ENCODE data around the gene A1BG.
"Not testable (repeated sequence)": the region's sequence is repeated elsewhere in the genome, so short reads cannot be mapped to it uniquely, and the experiment has no call there.

The A1BG gene

GRCh38 chr19:58315580-58315979, 37.7 kb downstream of the A1BG start:
- no peak overlapping the region for H3K4me3 ChIP-seq (ENCODE audit: low read length)
- no peaks in the 10 kb centered on the region for H3K4me1 ChIP-seq (ENCODE audit: low read length)
- peaks cover 10% of the 10 kb centered on the region for H4K20me1 ChIP-seq (ENCODE audit: insufficient read depth, low read length)
- peaks cover 48% of the 10 kb centered on the region for H3K36me3 ChIP-seq (replicated peaks; ENCODE audit: low read depth, low read length)
- H3K4me2 ChIP-seq (ENCODE audit: low read length): no peak overlapping the region
- H3K9me3 ChIP-seq (ENCODE audit: insufficient read depth, low read length): no peaks in the 10 kb centered on the region
- H3K79me2 ChIP-seq (ENCODE audit: low read length): peaks cover 9% of the 10 kb centered on the region
- no peak overlapping the region for H3K9ac ChIP-seq (ENCODE audit: low read length)
- TF ChIP-seq EZH2phosphoT487 (IDR thresholded peaks at IDR 0.05; ENCODE audit: low read depth) (no peak), CTCF (IDR thresholded peaks at IDR 0.05; ENCODE audit: low read depth, low read length) (no peak)
- no peaks in the 10 kb centered on the region for H3K27me3 ChIP-seq (ENCODE audit: low read depth, low read length)
- no peak overlapping the region for H3K27ac ChIP-seq (ENCODE audit: low read length)
- H2AFZ ChIP-seq (ENCODE audit: low read depth, low read length): no peak overlapping the region

- Histone ChIP-seq H3K4me3 (ENCODE audit: low read length) (no peak overlapping the region), H3K4me1 (ENCODE audit: low read length) (peaks cover 1% of the 10 kb centered on the region), H2AFZ (ENCODE audit: low read depth, low read length) (no peak overlapping the region), H3K9me3 (ENCODE audit: insufficient read depth, low read length) (no peaks in the 10 kb centered on the region), H3K9ac (ENCODE audit: low read length) (no peak overlapping the region), H3K79me2 (ENCODE audit: low read length) (peaks cover 27% of the 10 kb centered on the region), H3K27ac (ENCODE audit: low read length) (no peak overlapping the region), H3K27me3 (ENCODE audit: low read depth, low read length) (no peaks in the 10 kb centered on the region), H3K4me2 (ENCODE audit: low read length) (no peak overlapping the region), H3K36me3 (replicated peaks; ENCODE audit: low read depth, low read length) (peaks cover 84% of the 10 kb centered on the region), H4K20me1 (ENCODE audit: insufficient read depth, low read length) (peaks cover 4% of the 10 kb centered on the region)
- TF ChIP-seq EZH2phosphoT487 (IDR thresholded peaks at IDR 0.05; ENCODE audit: low read depth): no peak
- no peak for TF ChIP-seq CTCF (IDR thresholded peaks at IDR 0.05; ENCODE audit: low read depth, low read length)
These were observed 41.9 kb downstream of the A1BG start for GRCh38 chr19:58311345-58311865.

GRCh38 chr19:58310685-58311084, 42.6 kb downstream of the A1BG start:
- not testable (repeated sequence) for H3K4me2 ChIP-seq (ENCODE audit: low read length); H3K27ac ChIP-seq (ENCODE audit: low read length); H3K9ac ChIP-seq (ENCODE audit: low read length); H3K4me1 ChIP-seq (ENCODE audit: low read length); H3K9me3 ChIP-seq (ENCODE audit: insufficient read depth, low read length); H4K20me1 ChIP-seq (ENCODE audit: insufficient read depth, low read length); H2AFZ ChIP-seq (ENCODE audit: low read depth, low read length); H3K27me3 ChIP-seq (ENCODE audit: low read depth, low read length); H3K4me3 ChIP-seq (ENCODE audit: low read length)
- peaks cover 80% of the 10 kb centered on the region for H3K36me3 ChIP-seq (replicated peaks; ENCODE audit: low read depth, low read length)
- H3K79me2 ChIP-seq (ENCODE audit: low read length): peaks cover 34% of the 10 kb centered on the region
- TF ChIP-seq CTCF (IDR thresholded peaks at IDR 0.05; ENCODE audit: low read depth, low read length): peak; percentile 13

- TF ChIP-seq CTCF (IDR thresholded peaks at IDR 0.05; ENCODE audit: low read depth, low read length) (no peak), EZH2phosphoT487 (IDR thresholded peaks at IDR 0.05; ENCODE audit: low read depth) (no peak)
- Histone ChIP-seq H3K79me2 (ENCODE audit: low read length) (peaks cover 50% of the 10 kb centered on the region), H3K9me3 (ENCODE audit: insufficient read depth, low read length) (no peaks in the 10 kb centered on the region)
These were observed 45.6 kb downstream of the A1BG start for GRCh38 chr19:58307736-58308135.

More at GRCh38 chr19:58307736-58308135, 45.6 kb downstream of the A1BG start:
- H3K9ac ChIP-seq (ENCODE audit: low read length): no peak overlapping the region
- no peaks in the 10 kb centered on the region for H3K27me3 ChIP-seq (ENCODE audit: low read depth, low read length)
- H3K36me3 ChIP-seq (replicated peaks; ENCODE audit: low read depth, low read length): peaks cover 57% of the 10 kb centered on the region
- no peak overlapping the region for H3K4me2 ChIP-seq (ENCODE audit: low read length)
- H4K20me1 ChIP-seq (ENCODE audit: insufficient read depth, low read length): no peaks in the 10 kb centered on the region
- peaks cover 13% of the 10 kb centered on the region for H3K4me1 ChIP-seq (ENCODE audit: low read length)
- H3K4me3 ChIP-seq (ENCODE audit: low read length): no peak overlapping the region
- no peak overlapping the region for H2AFZ ChIP-seq (ENCODE audit: low read depth, low read length)
- H3K27ac ChIP-seq (ENCODE audit: low read length): no peak overlapping the region

All from OCI-LY3 (cell line).